Globus pallidus (tissue), 1 donor: ENCODE data around the gene MAP2K7.

Source experiments
- DNase-seq: peaks from one replicate; pipeline ENCODE4 v3.0.0-alpha.2; 2015; ENCODE audit warnings: low spot score

MAP2K7 gene

GRCh38 chr19:7867092-7867844 is 36.4 kb upstream of the MAP2K7 start:
- no peak for DNase-seq

GRCh38 chr19:7868326-7868670 is 35.4 kb upstream of the MAP2K7 start:
- DNase-seq: no peak

- no peak for DNase-seq
Observed at GRCh38 chr19:7868671-7869452, 34.8 kb upstream of the MAP2K7 start.

GRCh38 chr19:7869453-7869909 is 34.2 kb upstream of the MAP2K7 start:
- DNase-seq: no peak

- no peak for DNase-seq
Observed at GRCh38 chr19:7869910-7870511, 33.7 kb upstream of the MAP2K7 start.

GRCh38 chr19:7870571-7871436 is 32.9 kb upstream of the MAP2K7 start:
- DNase-seq: no peak

GRCh38 chr19:7871437-7872305 is 32.0 kb upstream of the MAP2K7 start:
- peak; percentile 74 for DNase-seq

GRCh38 chr19:7872306-7873204 is 31.1 kb upstream of the MAP2K7 start:
- no peak for DNase-seq

GRCh38 chr19:7873304-7874075 is 30.2 kb upstream of the MAP2K7 start:
- no peak for DNase-seq

GRCh38 chr19:7874076-7874896 is 29.4 kb upstream of the MAP2K7 start, which contains the start of gene PRR36:
Gene PRR36 (minus strand): TSS chr19:7874390. CDS start chr19:7873689, 701 bp downstream.
- DNase-seq: no peak

GRCh38 chr19:7874897-7875273 is 28.8 kb upstream of the MAP2K7 start:
- DNase-seq: no peak

GRCh38 chr19:7877249-7877836 is 26.3 kb upstream of the MAP2K7 start:
- no peak for DNase-seq

- no peak for DNase-seq
Observed at GRCh38 chr19:7879111-7879807, 24.4 kb upstream of the MAP2K7 start.

- no peak for DNase-seq
Observed at GRCh38 chr19:7879836-7880235, 23.8 kb upstream of the MAP2K7 start.

- DNase-seq: no peak
Observed at GRCh38 chr19:7881910-7882309, 21.8 kb upstream of the MAP2K7 start.

GRCh38 chr19:7883105-7883504 is 20.6 kb upstream of the MAP2K7 start:
- DNase-seq: no peak
